Bronchial epithelial cell (primary cell): ENCODE measurements around the gene CASK. TPM values are rescaled to one million over a fixed set of nuclear protein-coding genes. Genes with fewer than 3 reads are reported as not detected.

Source experiments
- DNase-seq: peaks from one replicate; pipeline ENCODE4 v3.0.0-alpha.2; 2010; ENCODE audit warnings: low read depth
- FAIRE-seq: peaks from 2 replicates; lab custom pipeline; 2011; peaks lifted over from hg19 to GRCh38; lab: Jason Lieb, UNC
- H3K27me3 ChIP-seq: 2 replicates; pipeline ENCODE4 v1.5.1; 2011; ENCODE audit warnings: low read length; ENCODE audit not compliant: control insufficient read depth, insufficient read depth
- H3K36me3 ChIP-seq: 2 replicates; pipeline ENCODE4 v1.5.1; 2011; ENCODE audit warnings: low read length; ENCODE audit not compliant: control insufficient read depth, insufficient read depth
- H3K4me3 ChIP-seq: 2 replicates; pipeline ENCODE4 v1.5.1; 2011; ENCODE audit warnings: mild to moderate bottlenecking, low read depth, low read length, control low read depth
- CTCF ChIP-seq: IDR thresholded peaks from 2 replicates; pipeline ENCODE4 v1.5.1; 2011; ENCODE audit warnings: mild to moderate bottlenecking, moderate library complexity, low read length, control low read depth, inconsistent platforms; ENCODE audit not compliant: insufficient read depth, severe bottlenecking
- total RNA-seq: library from RNA; depleted of rRNA; stranded (reverse); fragments of >200 nt; gene quantifications from 2 replicates; pipeline ENCODE4 v1.2.1, GENCODE V29; 2014

CASK gene
- total RNA-seq, 1 donor from 2014 or later: 141 TPM

DNA sequence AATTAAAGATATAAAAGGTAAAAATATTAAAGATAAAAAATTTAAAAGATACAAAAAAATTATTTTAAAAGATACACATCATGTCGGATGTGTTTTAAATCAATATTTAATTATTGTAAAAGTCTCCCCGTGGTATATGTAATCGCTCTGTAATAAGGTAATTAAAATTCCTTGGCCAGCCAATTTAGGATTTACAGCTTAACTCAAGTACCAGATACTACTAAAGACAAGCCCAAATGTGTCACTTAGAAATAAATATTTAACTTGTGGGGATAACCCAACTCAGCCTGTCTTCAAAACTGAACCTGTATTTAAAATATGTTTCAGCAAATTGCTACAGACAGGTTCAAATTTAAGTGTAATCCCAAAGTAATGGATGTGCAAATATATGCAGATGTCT lies 143.4 kb downstream of the CASK start:
- TF ChIP-seq CTCF: no peak
- FAIRE-seq (no peak), DNase-seq (no peak)
- Histone ChIP-seq H3K4me3 (no peak overlapping the region), H3K36me3 (no peaks in the 10 kb centered on the region), H3K27me3 (no peaks in the 10 kb centered on the region)

DNA sequence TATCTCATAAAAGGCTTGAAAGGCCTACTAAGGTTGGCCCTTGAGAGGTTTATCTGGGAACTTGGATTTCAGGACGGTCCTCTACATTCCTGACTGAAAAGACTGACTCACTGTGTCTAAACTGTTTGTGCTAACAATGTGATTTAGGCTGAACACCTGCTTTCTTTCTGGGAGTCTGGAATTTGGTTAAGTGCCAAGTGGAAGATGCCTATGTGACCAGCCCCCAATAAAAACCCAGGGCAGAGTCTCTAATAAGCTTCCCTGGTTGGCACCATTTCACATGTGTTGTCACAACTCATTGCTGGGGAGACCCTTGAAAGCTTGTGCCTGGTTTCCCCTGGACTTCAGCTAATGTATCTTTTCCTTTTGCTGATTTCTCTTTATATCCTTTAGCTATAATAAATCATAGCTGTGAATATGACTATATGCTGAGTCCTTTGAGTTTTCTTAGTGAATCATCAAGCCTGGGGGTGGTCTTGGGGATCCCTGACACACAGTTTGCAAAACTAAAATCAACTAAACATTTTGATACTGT lies 144.3 kb downstream of the CASK start:
- no peaks in the 10 kb centered on the region for H3K27me3 ChIP-seq
- FAIRE-seq: no peak
- no peak overlapping the region for H3K4me3 ChIP-seq
- TF ChIP-seq CTCF: no peak
- no peaks in the 10 kb centered on the region for H3K36me3 ChIP-seq
- peak; percentile 88 for DNase-seq

- no peak for TF ChIP-seq CTCF
- H3K4me3 ChIP-seq: no peak overlapping the region
- H3K27me3 ChIP-seq: no peaks in the 10 kb centered on the region
- no peaks in the 10 kb centered on the region for H3K36me3 ChIP-seq
- DNase-seq (peak; percentile 20), FAIRE-seq (no peak)
Measured at GRCh38 chrX:41761702-41762101, 161.7 kb downstream of the CASK start.

GRCh38 chrX:41761169-41761568 lies 162.2 kb downstream of the CASK start:
- FAIRE-seq: no peak
- no peak for TF ChIP-seq CTCF
- Histone ChIP-seq H3K36me3 (no peaks in the 10 kb centered on the region), H3K27me3 (no peaks in the 10 kb centered on the region), H3K4me3 (no peak overlapping the region)
- DNase-seq: no peak

DNA sequence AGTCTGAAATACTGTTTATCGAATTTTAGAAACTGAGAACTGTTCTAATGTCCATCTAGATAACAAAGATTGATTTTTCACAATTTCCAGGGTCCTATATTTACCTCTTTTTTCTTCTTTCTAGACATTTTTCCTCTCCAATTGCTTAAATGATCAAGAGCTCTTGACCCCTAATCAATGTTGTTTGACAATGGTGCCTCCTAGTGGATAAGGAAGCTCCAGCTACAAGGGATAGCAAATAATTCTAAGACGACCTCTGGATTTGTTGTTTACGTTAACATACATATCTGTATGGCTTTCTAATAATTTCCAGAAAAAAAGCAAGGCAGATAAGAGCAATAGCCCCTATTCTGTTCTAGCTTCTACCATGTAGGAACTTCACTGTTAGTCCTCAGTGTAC lies 163.5 kb downstream of the CASK start:
- no peak for FAIRE-seq
- DNase-seq: peak; percentile 7

More for the DNA sequence above, 163.5 kb downstream of the CASK start:
- no peaks in the 10 kb centered on the region for H3K27me3 ChIP-seq
- peak; percentile 16 for TF ChIP-seq CTCF
- no peak overlapping the region for H3K4me3 ChIP-seq
- H3K36me3 ChIP-seq: no peaks in the 10 kb centered on the region
